Stimulated activated CD8-positive, alpha-beta memory T cell treated with anti-CD3 and anti-CD28 coated beads, Interleukin-12 subunit alpha, Interleukin-12 subunit beta, amount 100 ng/mL, for 4 hours (primary cell): ENCODE measurements around the gene CSTF3.
"Not testable (repeated sequence)": the region's sequence is repeated elsewhere in the genome, so short reads cannot be mapped to it uniquely, and the experiment has no call there.

Experiments used
- DNase-seq: peaks from one replicate; pipeline ENCODE4 v3.0.0-alpha.2; 2020; ENCODE audit warnings: low read depth

CSTF3 gene

DNA sequence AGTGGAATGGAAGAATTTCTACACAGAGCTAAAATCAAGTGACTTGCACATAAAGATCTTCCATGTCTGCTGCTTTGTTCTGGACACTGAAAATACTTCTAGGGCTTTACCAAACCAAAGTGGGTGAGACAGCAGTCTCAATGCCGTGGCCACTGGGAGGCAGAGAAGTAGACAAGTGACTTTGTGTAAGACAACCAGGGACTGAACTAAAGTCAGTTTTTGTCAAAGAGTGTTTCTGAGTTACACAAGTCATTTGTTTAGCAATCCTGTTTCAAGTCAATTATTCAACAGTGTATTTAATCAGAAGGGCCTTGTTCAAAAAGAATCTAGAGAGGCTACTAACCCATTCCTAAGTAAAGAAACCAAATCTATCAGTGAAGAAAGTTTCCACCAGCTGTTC is 75.3 kb downstream of the CSTF3 start:
- DNase-seq: no peak

DNA sequence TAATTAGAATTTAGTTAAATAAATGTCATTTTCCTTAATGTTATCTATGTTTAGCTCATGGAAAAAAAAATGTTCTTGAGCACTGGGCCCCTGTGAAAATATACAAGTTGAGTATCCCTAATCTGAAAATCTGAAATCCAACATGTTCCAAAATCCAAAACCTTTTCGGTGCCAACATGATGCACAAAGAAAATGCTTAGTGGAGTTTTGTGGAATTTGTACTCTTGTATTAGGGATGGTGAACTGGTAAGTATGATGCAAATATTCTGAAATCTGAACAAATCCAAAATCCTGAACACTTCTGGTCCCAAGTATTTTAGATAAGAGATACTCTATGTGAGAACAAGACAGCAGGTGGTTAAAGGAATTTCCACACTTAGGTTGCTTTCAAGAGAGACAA is 77.4 kb downstream of the CSTF3 start:
- no peak for DNase-seq

DNA sequence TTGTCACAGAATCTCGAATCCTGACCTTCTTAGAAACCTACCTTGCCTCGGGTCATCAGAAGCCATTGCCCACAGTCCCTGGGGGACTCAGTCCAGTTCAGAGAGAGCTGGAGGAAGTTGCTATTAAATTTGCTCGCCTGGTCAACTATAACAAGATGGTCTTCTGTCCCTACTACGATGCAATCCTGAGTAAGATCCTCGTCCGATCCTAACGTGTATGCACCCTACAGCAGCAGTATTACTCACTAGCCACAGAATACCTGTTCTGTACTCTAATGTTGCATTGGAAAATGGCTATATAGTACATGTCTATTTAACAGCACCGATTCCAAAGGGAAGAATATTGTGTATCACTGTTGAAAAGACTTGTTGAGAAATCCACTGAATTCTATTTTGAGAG is 88.8 kb downstream of the CSTF3 start:
- DNase-seq: no peak

DNA sequence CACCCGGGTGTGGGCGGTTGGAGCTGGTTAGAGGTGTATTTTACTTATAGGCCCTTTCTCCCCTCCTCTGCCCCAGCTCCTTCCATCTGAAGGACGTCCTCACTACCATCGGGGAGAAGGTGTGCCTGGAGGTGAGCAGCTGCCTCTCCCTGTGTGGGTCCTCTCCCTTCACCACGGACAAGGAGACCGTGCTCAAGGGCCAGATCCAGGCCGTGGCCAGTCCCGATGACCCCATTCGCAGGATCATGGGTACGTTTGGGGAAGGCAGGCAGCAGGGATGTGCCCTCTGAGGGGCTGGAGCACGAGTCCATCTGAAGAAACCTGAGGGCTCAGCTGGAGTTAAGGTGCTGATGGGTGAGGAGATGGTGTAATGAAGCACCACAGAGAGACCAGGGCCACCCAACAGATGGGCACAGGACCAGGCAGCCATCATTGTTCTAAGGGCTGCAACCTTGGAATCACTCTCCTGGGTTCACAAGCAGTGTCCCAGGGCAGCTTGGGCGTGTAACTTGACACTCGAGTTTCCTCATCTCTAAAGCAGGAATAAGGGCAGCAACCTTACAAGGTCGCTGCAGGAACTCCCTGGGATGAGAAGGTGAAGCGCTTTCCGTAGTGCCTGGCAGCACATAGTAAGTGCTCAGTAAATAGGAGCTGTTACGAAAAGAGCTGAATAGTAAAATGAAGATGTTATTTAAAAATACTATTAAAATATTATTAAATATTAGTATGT is 92.5 kb downstream of the CSTF3 start:
- DNase-seq: no peak

DNA sequence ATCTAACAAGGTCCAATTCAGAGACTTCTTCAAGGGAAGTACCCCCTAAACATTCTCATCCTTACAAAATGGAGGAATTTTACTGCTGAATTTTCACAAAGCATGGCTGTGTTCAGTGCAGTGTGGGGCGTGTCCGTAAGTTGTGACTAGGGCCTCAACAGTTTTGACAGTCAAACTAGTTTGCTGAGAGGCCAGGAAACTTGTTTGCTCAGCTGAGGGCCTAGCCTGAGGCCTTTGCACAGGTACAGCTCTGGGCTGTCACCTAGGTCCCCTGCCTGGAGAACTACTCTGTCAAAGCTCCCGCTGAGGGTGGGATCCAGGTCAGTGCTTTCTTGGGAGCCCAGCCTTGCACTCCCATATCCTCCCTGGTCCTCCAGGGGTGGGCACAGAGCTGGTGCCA is 94.0 kb downstream of the CSTF3 start:
- DNase-seq: no peak

DNA sequence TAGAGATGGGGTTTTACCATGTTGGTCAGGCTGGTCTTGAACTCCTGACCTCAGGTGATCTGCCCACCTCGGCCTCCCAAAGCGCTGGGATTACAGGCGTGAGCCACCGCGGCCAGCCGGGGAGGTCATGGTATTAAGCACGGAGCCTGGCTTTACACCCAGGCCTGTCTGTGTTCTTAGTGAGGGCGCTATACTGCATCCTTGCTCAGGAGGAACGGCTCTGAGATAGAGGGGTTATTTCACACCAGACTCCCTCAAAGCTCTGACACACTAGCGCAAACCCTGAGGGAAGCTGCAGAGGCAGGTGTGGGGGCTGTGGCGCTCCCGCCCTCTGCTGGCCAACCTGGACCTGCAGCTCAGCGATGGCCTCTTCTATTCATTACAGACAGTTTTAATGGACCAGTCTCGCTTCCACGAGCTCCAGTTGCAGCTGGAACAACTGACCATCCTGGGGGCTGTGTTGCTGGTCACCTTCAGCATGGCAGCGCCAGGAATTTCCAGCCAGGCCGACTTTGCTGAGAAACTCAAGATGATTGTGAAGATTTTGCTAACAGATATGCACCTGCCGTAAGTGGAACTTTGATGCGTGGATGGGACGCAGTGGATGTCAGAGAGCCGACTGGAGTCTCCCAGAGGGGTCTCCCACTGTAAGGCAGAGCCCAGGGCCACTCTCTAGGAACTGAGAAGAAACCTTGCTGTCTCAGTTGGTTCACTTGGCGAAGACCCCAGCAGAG is 95.7 kb downstream of the CSTF3 start:
- peak; percentile 55 for DNase-seq

DNA sequence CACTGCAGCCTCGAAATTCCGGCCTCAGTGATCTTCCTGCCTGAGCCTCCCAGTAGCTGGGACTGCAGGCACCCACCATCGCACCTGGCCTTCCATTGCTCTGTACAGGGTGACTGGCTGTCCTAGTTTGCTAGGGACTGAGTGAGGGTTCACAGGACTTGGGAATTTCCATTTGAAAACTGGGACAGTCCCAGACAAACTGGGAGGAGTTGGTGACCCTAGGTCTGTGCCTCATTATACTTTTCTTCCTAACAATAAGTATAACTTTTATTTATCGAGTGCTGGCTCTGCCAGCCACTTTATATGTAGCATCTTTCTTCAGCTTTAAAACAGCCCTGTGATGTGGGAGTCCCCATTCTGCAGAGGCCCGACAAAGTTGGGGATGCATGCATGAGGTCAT is 96.4 kb downstream of the CSTF3 start:
- DNase-seq: no peak

DNA sequence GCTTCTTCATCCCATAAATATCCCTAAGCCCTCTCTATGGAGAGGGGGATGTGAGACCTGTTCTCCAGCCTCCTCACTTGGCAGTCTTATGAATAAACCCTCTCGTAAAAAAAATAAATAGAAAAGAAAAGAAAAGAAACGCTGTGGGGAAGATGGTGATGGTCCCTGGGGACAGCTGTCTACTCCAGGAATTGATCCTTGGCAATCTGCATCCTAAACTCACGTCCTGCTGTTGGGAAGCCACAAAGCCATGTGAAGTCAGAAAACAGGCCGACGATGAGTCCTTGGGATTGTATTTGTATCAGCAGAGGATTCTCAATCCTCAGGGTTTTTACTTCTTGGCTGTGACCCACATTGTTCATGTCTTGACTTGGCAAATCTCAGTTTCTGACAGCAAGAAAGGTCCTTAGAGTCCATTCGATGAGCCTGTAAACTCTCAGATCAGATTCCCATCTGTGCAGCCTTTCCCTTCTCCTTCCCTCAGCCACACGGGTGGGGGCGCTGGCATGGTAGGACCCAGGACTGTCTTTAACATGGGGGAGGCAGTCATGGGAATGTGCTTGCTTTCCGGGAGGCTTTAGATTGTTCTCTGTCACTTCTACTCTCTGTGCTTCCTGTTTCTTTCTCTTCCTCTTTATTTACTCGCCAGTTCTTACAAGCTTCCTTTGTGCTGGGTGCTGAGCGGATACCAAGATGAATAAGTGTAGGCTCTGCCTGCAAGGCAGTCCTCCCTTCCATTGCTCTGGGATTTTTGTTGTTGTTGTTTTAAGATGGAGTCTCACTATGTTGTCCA is 97.1 kb downstream of the CSTF3 start:
- no peak for DNase-seq

DNA sequence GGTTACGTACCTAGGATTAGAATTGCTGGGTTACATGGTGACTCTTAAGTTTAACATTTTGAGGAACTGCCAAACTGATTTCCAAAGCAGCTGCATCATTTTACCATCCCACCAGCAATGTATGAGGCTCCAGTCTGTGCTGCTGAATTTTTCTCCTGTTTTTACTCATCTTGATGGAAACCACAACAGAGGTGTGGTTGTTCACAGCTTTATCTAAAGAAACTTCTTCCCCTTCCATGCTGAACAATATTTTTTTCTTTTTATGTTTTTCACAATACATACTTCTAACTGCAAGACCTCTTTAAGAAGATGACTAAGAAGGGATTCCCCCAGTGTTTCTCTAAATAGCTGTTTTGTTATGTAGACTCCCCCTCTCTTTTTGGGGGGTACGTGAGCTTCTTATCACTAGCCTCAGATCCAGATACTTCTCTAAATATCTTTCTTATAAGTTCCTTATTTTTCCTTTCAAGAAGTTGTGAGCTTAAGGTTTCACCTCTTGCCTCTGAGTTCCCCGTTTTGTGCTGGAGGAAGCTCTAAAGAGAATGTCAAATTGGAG is 97.9 kb downstream of the CSTF3 start:
- DNase-seq: no peak

DNA sequence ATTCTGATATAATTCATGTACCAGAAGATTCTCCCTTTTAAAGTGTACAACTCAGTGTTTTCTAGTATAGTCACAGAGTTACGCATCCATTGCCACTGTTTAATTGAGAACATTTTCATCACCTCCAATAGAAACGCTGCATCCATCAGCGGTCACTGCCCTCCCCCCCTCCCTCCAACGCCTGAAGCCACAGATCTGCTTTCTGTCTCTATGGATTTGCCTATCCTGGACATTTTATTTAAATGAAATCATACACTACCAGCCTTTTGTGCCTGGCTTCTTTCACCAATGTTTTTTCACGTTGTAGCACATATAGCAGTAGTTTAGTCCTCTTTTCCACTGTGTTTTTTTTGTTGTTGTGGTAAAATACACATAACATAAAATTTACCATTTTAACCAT is 99.1 kb downstream of the CSTF3 start:
- no peak for DNase-seq

DNA sequence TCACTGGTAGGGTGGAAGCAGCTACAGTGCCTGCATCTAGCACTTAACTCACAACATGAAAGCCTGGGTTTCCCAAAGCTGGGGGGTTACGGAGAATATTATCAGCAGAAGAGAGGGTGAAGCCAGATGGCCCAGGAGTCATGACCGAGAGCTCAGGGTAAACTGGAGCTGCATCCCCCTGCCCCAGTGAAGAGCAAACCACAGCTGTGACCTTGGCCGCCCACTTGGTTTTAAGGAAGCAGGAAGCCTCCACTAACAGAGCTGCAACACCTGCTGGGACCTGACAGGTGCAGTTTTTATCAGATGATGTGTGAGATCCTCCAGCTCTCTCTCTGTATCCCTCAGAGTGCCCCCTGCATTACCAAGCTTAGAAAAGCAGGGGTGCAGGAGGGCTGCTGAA is 101.0 kb downstream of the CSTF3 start:
- DNase-seq: no peak

DNA sequence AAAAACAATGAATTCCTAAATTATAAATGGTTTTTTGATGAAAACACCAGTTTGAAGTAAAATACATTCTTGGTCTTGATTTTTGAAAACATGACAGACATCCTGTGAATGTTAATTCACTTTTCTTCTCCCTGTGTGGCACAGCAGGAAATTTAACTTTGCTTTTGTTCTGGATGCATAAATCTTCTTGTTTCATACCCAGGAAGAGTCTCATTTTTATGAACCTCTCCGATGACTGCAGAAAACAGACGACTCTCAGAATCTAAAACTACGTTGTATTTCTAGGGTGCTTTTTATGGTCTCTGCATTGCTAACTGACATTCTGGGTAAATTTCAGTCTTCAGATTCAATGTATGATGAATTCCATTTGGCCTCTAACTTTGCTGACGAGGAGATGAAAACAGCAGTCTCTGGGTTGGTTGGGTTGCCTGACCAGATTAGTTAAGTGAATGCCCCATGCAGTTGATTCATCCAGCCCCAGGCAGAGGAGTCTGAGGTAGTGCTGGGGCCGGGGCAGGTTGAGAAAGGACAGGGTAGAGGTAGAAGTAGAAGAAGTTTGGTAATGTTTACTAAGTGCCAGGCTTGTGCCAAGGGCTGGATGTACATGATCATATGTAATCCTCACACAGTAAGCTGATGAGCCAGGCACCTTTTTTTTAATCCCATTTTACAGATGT is 101.8 kb downstream of the CSTF3 start:
- DNase-seq: no peak

DNA sequence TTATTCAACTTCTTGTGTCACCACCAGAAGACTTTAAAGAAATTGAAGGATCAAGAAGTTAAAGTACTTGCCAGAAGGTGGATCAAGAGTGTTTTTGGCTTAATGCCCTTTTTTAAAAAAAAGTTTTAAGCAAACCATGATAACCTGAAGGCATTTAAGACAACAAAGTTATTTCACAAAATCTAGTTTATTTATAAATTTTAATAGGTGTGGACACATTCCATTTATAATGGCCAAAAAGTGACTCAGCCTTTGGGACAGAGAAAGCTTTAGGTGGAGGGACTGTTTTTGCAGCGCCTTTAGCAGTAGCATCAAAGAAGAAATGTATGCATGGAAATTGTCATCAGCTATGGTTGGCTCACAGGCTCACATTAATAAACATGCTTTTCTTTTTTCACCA is 104.0 kb downstream of the CSTF3 start:
- DNase-seq: no peak

DNA sequence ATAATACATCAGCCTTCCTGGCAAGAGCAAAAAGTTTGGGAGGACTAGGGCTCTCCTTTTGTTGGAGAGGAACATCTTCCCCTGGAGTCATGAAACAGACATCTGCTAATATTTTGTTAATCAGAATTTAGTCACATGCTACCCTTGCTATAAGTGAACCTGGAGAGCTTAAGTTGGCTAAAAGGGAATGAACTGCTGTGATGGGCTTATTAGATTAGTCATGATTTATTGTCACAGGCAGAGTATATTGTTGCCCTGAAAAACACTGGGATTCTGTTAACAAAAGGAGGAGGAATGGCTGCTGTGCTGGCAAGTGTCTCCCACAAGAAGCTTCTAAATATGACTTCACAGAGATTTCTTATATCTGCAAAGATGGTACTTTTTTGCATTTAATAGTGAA is 105.9 kb downstream of the CSTF3 start:
- no peak for DNase-seq

DNA sequence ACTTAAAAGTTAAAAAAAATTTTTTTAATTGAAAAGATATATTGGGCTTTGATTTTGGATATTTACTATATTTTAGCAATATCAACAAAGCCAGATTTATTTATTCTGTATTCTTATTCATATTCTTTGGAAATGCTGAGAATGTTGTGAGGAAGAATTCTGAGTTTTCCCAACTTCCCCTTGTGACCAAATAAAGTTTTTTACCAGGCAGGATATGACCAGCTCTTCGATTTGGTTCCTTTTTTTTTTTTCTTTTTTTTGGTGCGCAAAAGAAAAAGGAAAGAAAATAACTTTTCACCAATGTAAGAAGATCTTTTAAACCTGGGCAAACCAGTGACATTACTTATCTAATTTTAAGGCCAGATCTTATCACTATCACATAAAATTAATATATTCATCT is 109.0 kb downstream of the CSTF3 start:
- DNase-seq: no peak

DNA sequence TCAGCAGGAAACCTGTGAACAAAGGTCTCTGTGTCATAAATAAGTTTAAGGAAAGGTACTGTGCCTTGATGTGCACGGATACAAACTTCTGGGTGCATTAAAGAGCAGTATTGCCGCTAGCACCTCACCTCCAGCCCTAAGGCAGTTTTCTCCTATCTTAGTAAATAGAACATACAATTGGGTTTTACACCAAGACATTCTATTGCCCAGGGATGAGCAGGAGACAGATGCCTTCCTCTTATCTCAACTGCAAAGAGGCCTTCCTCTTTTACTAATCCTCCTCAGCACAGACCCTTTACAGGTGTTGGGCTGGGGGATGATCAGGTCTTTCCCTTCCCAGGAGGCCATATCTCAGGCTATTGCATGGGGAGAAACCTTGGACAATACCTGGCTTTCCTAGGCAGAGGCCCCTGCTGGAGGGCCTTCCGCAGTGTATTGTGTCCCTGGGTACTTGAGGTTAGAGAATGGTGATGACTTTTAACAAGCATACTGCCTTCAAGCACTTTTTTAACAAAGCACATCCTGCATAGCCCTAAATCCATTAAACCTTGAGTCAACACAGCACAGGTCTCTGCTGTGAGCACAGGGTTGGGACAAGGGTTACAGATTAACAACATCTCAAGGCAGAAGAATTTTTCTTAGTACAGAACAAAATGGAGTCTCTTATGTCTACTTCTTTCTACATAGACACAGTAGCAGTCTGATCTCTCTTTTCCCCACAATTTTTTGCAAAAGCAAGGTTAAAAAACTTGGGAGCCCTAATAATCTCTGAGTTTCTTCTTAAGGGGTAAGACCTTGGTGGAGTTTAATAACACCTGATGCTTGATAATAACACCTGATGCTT is 111.5 kb downstream of the CSTF3 start:
- DNase-seq: not testable (repeated sequence)

DNA sequence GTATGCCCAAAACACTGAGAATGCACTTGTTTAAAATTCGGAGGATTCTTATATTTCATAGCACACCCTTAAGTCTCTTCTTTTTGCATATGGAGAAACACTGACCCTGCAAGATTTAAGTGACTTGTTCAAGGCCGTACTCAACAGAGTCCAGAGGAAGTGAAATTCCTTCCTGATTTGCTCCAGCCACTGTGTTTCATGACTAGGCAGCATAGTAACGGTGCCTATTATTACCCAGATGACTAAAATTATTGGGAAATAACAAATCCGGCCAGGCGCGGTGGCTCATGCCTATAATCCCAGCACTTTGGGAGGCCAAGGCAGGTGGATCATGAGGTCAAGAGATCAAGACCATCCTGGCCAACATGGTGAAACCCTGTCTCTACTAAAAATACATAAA is 112.6 kb downstream of the CSTF3 start:
- DNase-seq: not testable (repeated sequence)

DNA sequence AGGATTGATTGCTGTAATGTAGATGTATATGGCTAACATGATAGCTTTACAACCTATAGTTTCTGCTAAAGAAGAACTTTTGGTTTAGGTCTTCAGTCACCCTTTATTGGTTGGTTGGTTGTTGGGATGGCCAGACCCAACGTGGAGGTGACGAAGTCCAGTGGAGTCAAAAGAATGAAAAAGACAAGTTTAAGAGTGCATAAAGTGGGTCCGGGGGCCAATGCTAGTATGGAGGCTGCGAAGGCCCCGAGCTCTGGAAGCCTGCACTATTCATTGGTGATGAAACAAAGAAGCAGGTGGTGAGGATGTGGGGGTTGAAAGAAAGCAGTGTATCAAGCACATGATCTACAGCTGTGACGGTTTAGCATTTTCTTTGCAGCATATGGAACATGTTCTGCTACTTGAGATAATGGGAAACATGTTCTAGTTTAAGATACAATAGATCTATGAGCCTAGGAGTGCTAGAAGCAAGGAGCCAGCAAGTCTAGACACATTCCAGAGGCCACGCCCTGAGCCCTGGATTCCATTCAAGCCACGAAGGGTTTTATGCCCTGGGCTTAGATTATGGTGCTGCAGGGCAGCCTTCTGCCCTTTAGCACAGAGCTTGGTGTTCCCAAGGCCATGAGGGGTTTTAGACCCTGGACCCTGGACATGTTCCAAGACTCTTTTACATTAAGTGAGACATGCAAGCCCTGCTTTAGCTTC is 115.6 kb downstream of the CSTF3 start:
- no peak for DNase-seq

DNA sequence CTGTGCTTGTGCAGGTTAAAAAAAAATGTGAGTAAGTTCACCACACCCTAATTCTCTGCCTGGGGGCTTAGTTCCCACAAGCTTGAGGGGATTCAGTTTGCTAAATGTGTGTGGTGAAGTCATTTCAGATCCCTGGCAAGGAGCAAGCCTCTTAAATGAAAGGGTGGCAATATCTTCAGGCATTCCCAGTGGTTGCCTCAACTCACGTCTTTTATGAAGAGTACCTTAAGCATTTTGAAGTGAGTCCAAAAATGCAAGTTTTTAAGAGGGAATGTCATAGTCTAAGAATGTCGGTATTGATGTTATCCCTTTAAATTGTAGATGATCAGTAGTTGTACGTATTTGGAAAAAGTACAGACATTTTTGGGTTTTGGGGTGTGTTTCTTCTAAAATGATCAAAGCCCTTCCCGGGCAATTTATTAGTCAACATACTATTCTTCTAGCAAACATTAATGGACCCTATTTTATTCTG is 117.0 kb downstream of the CSTF3 start:
- no peak for DNase-seq

DNA sequence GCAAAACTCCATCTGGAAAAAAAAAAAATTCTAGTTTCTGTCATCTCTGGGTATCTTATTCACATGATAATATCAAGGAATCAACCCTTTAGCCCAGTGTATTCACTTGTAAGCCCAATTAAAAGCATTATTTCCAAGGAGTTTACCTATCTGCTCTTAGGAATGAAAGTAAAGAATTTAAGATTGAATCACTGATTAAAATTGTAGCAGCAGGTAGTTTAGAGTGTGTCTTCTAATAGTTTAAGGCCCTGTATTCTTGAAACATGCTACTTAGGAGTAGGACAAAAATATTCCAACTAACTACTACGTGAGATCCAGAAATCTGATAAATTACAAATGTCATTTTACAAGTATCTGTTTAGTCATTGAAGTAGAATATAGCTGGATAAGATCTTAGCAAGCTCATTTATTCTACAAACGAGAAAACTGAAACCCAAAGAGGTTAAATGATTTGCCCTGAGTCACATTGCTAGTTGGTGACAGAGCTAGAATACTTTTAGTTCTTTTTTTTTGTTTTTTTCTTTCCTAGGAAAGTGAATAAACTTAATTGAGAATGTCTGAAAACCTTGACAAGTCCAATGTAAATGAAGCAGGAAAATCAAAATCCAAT is 118.0 kb downstream of the CSTF3 start:
- DNase-seq: no peak
